GM18858 (cell line): ENCODE data around the gene RAD51.

Experiments
- ATAC-seq: cut with Tn5 transposase; IDR thresholded peaks from one replicate; pipeline ENCODE4 v1.9.1; 2021; ENCODE audit not compliant: unreplicated experiment

RAD51 gene

DNA sequence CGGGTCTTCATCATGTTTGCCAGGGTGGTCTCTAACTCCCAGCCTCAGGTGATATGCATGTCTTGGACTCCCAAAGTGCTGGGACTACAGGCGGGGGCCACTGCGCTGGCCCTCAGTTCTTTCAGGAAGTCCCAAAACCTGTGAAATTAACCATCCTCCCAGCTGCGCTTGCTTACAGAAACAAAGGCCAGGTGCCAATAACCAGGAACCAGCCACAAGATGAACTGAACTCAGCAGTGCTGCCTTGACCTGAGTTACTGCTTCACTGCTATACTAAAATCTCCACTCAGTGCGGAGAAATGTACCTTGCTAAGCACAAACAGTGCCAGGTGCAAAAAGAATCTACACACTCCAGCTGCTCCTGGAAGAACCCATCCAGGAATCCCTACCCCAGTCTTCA, 65.0 kb downstream of the RAD51 start:
- ATAC-seq = no peak

DNA sequence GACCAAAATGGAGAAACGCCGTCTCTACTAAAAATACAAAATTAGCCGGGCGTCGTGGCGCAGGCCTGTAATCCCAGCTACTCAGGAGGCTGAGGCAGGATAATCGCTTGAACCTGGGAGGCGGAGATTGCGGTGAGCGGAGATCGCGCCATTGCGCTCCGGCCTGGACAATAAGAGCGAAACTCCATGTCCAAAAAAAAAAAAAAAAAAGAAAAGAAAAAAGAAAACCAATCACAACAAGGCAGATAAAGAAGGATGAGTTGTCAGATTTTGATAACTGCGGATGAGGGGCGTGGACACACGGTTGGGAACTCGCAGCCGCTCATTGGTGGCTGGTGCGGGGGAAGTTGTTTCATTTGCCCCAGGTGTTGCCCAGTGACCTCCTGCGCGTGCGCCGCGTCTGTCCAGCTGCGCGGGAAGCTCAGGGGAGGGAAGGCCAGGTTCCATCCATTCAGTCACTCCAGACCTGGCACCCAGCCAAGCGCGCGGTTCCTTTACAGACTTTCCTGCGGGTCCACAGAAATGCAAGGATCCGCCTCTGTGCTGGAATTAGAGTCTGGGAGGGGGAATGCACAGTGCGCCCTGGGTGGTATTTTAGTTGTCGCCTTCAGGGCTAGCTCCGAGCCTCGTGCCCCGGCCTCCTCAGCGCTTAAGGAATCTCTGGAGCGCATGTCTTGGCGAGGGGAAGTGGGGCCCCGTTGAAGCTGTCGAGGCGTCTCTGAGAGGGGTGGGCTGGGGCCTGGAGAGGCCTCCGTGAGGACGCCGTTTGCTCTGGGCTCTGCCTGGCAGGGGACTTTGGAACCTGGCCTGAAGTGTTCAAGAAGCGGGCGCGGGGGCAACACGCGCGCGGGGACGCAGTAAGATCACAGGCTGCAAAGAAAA, 68.2 kb downstream of the RAD51 start:
- no peak for ATAC-seq

GRCh38 chr15:40763801-40764628, 69.0 kb downstream of the RAD51 start, which contains the start of gene GCHFR:
TSS of gene GCHFR (plus strand) at chr15:40764068. CDS start at chr15:40764181, 113 bp downstream.
- peak; percentile 34 for ATAC-seq

DNA sequence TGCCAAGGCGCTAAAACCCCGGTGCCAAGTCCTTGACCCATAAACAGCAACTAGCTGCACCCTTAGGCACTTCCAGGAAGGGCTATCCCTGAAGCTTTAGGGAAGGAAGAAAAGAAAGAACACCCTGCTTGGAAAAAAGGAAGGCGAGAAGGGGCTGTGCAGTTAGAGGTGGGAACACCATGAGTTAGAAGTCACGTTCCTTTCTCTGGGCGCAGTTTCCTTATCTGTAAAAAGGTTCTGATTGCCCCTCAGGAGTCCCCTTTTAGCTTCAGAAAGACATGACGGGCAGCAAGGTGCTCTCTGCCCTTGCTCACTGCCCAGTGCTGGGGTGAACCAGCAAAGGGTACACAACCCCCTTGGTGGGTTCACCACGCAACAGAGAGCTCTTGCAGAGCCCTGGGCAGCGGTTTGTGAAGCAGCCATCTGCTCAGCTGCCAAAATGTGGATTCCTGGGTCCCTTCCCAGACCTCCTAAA, 69.7 kb downstream of the RAD51 start:
- ATAC-seq = no peak

DNA sequence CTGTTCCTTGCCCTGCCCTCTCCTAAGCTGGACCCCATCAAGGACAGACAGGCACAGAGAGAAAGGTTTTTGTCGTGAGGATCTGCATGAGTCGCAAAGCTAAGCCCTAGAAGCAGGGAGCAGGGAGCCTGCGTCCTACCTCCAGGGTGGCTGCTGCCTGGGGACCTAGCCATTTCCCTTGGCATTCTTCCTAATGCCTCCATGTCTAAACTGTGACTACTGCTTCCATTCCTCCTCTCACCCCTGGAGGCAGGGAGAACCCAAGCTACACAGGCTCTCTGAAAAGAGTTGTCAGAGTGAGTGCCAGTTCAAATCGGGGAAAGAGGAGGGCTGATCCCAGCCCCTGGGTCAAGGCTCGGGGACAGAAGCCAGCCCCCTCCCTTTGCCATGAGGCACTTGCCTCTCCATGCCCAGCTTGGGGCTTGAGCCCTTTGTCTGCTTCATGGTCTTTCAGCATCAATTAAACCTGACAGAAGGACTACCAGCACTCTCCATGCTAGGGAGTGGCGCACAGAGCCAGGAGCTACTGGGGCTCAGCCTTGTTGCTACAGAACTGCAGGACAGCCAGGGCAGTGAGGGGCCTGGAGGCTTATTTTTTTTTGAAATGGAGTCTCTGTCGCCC, 71.3 kb downstream of the RAD51 start:
- no peak for ATAC-seq

- ATAC-seq = no peak
Measured at GRCh38 chr15:40766906-40767837, 72.2 kb downstream of the RAD51 start.

DNA sequence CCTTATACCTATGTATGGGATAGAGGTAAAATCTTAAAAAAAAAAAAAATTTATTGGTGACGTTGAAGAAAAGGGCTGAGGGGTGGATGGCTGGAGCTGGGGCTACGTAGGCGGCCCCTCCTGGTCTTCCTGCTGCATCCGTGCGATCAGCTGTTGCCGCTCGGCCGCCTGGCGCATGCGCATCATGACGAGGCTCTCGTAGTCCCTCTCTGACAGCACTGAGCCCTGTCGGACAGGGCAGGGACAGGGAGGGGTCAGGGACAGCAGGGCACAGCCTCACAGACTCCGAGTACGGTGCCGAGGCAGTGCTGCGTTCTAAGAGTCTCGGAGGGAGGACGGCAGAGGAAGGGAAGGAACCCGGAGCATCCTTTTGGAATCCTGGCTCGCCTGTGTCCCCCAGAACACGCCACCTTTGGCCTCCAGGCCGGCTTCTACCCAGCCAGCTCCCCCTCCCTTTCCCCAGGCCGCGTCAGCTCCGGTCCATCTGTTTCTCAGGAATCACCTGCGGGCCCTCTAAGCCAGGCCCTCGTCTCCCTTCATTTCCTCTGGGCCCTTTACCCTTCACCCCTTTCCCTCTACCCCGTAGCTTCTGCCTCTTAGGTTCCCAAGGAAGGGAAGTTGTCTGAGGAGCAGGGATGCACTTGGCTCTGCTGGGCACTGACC, 73.0 kb downstream of the RAD51 start:
- ATAC-seq = no peak

- no peak for ATAC-seq
Measured at GRCh38 chr15:40768521-40769273, 73.7 kb downstream of the RAD51 start.

GRCh38 chr15:40769274-40770146, 74.5 kb downstream of the RAD51 start, which contains the start of gene C15orf62:
TSS of gene C15orf62 (plus strand) at chr15:40769980. CDS start at chr15:40770496, 516 bp downstream.
- ATAC-seq = no peak

GRCh38 chr15:40770147-40770721, 75.3 kb downstream of the RAD51 start:
- ATAC-seq = no peak

GRCh38 chr15:40771242-40771641, 76.3 kb downstream of the RAD51 start:
- ATAC-seq = no peak

GRCh38 chr15:40772014-40772413, 77.0 kb downstream of the RAD51 start:
- no peak for ATAC-seq

DNA sequence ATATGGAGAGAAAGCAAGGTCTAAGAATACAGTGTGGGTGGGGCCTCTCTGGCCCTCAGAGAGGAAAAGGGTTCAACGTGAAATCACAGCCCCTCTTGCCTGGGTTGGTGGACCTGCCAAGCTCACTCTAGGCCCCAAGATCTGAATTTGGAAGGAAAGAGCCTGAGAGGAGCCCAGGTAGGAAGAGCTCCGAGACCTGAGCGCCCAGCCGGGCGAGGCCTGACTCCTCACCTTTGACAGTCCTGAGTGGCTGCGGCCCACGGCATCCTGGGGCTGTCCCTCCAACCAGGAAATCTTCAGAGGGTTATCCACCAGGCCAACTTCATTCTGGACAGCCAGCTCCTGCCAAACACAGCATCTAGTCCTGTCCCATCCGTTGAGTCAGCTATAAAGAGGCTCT, 78.5 kb downstream of the RAD51 start:
- no peak for ATAC-seq

DNA sequence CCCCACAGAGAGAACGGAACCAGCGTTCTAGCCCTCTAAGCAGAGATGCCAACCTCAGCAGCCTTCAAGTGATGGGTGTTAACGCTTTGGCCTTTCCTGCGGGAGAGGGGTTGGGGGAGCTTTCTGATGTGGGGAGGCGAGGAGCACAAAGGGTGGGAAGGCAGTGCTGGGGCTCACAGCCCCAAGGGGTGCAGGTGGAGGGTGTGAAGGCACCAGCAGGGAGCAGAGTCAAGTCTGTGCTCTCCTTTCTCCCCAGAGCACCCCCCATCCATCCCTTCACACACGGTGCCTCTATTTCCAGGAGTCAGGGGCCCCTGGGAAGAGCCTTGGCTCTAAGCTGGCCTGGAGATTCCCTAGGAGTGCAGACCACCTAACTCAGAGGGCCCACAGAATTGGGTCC, 78.9 kb downstream of the RAD51 start:
- no peak for ATAC-seq

- ATAC-seq = no peak
Measured at GRCh38 chr15:40775007-40775406, 80.0 kb downstream of the RAD51 start.

- no peak for ATAC-seq
Measured at GRCh38 chr15:40775740-40776536, 81.0 kb downstream of the RAD51 start.
